Measurements from ENCODE around the gene P4HB.

Gene P4HB

DNA sequence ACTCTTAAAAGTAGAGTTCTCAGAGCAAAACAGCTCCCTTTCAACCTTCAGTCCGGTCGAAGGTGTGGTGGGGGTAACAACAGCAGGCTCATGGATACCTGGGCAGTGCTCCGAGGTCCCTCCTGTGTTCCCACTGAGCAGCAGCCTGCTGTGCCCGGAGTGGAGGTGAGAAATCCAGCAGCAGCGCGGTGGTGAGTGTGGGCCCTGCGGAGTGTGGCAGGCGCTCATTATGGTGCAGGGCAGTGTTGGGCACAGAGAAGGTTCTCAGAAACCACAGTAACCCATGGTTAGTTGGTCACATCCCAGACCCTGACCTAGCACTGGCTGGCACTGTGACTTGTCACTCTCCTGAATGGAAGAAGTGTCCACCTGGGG, 5.0 kb upstream of the P4HB start:
- H3K36me3 ChIP-seq (ENCODE audit: control insufficient read depth in 2 of 2, insufficient read depth in 1 of 2, low read length in 2 of 2): peaks cover 12 to 75% of the 10 kb centered on the region in 2 experiments; a peak in 2 of 3 replicates
- peaks cover 14% of the 10 kb centered on the region; the same call in 1 of the 2 replicates for H3K4me1 ChIP-seq (ENCODE audit: control insufficient read depth, insufficient read depth, low read length)
- H3K4me3 ChIP-seq (ENCODE audit: low read depth, low read length): no peak overlapping the region
- TF ChIP-seq ZNF223 (tag by site-specific recombination; IDR thresholded peaks at IDR 0.05): no peak
- no peak for TF ChIP-seq YY1 (tag by site-specific recombination; IDR thresholded peaks at IDR 0.05)
- TF ChIP-seq ZNF530 (tag by site-specific recombination; IDR thresholded peaks at IDR 0.05; ENCODE audit: low read depth): no peak
- TF ChIP-seq YY2 (tag by site-specific recombination; IDR thresholded peaks at IDR 0.05): no peak
- TF ChIP-seq ZIC2 (tag by site-specific recombination; IDR thresholded peaks at IDR 0.05): peak; percentile 34; the same call in 1 of the 2 replicates
- ChIA-PET POLR2A (interaction anchor here (0.7 to 2.5 kb wide), 7 partner anchors 23 to 181 kb away, joined by 3 to 14 read pairs (median 5); partner anchors contain the start of genes ALYREF, ANAPC11, ARL16 and HGS), CTCF (interaction anchor here (0.6 to 1.8 kb wide), 2 partner anchors 48 to 131 kb away, joined by 3 to 4 read pairs; no protein-coding TSS in a partner anchor)
- H3K9me3 ChIP-seq (ENCODE audit: control insufficient read depth, insufficient read depth, low read depth, low read length): no peaks in the 10 kb centered on the region
- peak overlapping the region; percentile 100 for H3K27ac ChIP-seq (ENCODE audit: extremely low read depth, low read depth, low read length)

DNA sequence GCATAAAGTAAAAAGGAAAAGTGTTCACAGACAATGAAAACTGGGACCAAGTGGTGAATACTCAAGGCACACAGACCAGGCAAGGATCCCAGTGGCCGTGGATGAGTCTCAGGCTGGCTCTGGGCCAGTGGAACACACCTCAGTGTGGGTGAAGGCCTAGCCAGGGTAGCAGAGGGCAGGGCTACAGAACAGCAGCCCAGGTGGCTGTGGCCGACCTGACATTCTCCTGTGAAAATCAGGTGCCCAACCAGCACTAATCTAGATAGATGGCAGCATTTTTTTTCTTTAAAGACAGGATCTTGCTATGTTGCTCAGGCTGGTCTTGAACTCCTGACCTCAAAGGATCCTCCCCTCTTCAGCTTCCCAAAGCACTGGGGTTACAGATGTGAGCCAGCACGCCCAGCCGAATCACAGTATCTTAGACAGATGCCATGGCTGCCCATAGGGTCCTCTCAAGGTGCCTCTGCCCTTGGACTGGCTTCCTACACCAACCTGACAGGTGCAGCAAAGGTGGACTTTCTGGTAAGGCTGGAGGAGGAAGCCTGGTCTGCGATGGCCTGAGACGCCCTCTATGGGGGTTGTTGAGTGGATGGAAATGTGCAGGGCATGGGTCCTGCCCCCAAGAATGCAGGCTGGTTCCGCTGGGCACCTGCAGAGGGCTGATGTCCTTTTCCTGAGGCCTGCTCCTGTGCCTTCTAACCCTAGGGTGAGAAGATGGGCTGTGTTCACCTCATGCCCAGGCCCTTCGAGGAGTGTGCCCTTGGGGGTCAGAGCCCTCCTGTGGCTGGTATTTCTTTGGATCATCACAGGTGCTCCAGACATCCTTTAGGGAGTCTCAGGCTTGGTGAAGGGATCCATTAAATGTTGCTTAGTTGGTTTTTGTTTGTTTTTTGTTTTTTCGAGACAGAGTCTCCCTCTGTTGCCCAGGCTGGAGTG, 3.8 kb upstream of the P4HB start:
- H3K9me3 ChIP-seq (ENCODE audit: control insufficient read depth, insufficient read depth, low read depth, low read length): no peaks in the 10 kb centered on the region
- peak overlapping the region; percentile 26; the same call in 1 of the 2 replicates for H3K27ac ChIP-seq (ENCODE audit: extremely low read depth, low read depth, low read length)
- no peak overlapping the region for H3K4me3 ChIP-seq (ENCODE audit: low read depth, low read length)
- ChIA-PET POLR2A (interaction anchor here (0.9 to 1.4 kb wide), 4 partner anchors 32 to 161 kb away, joined by 3 to 7 read pairs (median 5); partner anchors contain the start of genes CENPX, LRRC45 and MRPL12), CTCF (interaction anchor here (0.5 to 1.3 kb wide), 2 partner anchors 131 to 232 kb away, joined by 3 to 4 read pairs; no protein-coding TSS in a partner anchor)
- TF ChIP-seq ZBTB8A (tag by site-specific recombination; IDR thresholded peaks at IDR 0.05): peak; percentile 46
- no peak for TF ChIP-seq AEBP2 (tag by site-specific recombination; IDR thresholded peaks at IDR 0.05; ENCODE audit: borderline replicate concordance)
- TF ChIP-seq, protein P1, sequence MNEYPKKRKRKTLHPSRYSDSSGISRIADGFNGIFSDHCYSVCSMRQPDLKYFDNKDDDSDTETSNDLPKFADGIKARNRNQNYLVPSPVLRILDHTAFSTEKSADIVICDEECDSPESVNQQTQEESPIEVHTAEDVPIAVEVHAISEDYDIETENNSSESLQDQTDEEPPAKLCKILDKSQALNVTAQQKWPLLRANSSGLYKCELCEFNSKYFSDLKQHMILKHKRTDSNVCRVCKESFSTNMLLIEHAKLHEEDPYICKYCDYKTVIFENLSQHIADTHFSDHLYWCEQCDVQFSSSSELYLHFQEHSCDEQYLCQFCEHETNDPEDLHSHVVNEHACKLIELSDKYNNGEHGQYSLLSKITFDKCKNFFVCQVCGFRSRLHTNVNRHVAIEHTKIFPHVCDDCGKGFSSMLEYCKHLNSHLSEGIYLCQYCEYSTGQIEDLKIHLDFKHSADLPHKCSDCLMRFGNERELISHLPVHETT (tag by site-specific recombination; IDR thresholded peaks at IDR 0.05): no peak
- no peak for TF ChIP-seq FEZF1 (tag by site-specific recombination; IDR thresholded peaks at IDR 0.05)
- peak; percentile 62 for TF ChIP-seq GLIS2 (tag by site-specific recombination; IDR thresholded peaks at IDR 0.05)
- peak; percentile 42; the same call in 1 of the 2 replicates for TF ChIP-seq CTCF (tag by site-specific recombination; IDR thresholded peaks at IDR 0.05)
- no peak for TF ChIP-seq ZNF624 (tag by site-specific recombination; IDR thresholded peaks at IDR 0.05)
- TF ChIP-seq, protein P2, sequence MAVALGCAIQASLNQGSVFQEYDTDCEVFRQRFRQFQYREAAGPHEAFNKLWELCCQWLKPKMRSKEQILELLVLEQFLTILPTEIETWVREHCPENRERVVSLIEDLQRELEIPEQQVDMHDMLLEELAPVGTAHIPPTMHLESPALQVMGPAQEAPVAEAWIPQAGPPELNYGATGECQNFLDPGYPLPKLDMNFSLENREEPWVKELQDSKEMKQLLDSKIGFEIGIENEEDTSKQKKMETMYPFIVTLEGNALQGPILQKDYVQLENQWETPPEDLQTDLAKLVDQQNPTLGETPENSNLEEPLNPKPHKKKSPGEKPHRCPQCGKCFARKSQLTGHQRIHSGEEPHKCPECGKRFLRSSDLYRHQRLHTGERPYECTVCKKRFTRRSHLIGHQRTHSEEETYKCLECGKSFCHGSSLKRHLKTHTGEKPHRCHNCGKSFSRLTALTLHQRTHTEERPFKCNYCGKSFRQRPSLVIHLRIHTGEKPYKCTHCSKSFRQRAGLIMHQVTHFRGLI (tag by site-specific recombination; IDR thresholded peaks at IDR 0.05): peak; percentile 51; the same call in 1 of the 2 replicates
- TF ChIP-seq, protein P3, sequence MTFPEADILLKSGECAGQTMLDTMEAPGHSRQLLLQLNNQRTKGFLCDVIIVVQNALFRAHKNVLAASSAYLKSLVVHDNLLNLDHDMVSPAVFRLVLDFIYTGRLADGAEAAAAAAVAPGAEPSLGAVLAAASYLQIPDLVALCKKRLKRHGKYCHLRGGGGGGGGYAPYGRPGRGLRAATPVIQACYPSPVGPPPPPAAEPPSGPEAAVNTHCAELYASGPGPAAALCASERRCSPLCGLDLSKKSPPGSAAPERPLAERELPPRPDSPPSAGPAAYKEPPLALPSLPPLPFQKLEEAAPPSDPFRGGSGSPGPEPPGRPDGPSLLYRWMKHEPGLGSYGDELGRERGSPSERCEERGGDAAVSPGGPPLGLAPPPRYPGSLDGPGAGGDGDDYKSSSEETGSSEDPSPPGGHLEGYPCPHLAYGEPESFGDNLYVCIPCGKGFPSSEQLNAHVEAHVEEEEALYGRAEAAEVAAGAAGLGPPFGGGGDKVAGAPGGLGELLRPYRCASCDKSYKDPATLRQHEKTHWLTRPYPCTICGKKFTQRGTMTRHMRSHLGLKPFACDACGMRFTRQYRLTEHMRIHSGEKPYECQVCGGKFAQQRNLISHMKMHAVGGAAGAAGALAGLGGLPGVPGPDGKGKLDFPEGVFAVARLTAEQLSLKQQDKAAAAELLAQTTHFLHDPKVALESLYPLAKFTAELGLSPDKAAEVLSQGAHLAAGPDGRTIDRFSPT (tag by site-specific recombination; IDR thresholded peaks at IDR 0.05): peak; percentile 59
- H3K36me3 ChIP-seq (ENCODE audit: control insufficient read depth in 2 of 2, insufficient read depth in 1 of 2, low read length in 2 of 2): peaks cover 12 to 70% of the 10 kb centered on the region in 2 experiments; a peak in 2 of 3 replicates
- H3K4me1 ChIP-seq (ENCODE audit: control insufficient read depth, insufficient read depth, low read length): peaks cover 13% of the 10 kb centered on the region

Data from HEK293 (cell line).